WI38 (cell line): ENCODE results near the gene PRKAG3.

Experiments
- H3K4me3 ChIP-seq: 2 replicates; pipeline ENCODE4 v1.5.1; 2011; ENCODE audit warnings: low read depth, mild to moderate bottlenecking, control low read depth, low read length
- TF ChIP-seq, protein P1 (sequence below): IDR thresholded peaks from 2 replicates; pipeline ENCODE4 v1.5.1; 2012; ENCODE audit warnings: low read depth, mild to moderate bottlenecking, control low read depth, low read length

PRKAG3 gene

GRCh38 chr2:218861645-218862318, 30.2 kb upstream of the PRKAG3 start:
- H3K4me3 ChIP-seq = no peak overlapping the region
- TF ChIP-seq, protein P1, sequence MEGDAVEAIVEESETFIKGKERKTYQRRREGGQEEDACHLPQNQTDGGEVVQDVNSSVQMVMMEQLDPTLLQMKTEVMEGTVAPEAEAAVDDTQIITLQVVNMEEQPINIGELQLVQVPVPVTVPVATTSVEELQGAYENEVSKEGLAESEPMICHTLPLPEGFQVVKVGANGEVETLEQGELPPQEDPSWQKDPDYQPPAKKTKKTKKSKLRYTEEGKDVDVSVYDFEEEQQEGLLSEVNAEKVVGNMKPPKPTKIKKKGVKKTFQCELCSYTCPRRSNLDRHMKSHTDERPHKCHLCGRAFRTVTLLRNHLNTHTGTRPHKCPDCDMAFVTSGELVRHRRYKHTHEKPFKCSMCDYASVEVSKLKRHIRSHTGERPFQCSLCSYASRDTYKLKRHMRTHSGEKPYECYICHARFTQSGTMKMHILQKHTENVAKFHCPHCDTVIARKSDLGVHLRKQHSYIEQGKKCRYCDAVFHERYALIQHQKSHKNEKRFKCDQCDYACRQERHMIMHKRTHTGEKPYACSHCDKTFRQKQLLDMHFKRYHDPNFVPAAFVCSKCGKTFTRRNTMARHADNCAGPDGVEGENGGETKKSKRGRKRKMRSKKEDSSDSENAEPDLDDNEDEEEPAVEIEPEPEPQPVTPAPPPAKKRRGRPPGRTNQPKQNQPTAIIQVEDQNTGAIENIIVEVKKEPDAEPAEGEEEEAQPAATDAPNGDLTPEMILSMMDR = no peak

DNA sequence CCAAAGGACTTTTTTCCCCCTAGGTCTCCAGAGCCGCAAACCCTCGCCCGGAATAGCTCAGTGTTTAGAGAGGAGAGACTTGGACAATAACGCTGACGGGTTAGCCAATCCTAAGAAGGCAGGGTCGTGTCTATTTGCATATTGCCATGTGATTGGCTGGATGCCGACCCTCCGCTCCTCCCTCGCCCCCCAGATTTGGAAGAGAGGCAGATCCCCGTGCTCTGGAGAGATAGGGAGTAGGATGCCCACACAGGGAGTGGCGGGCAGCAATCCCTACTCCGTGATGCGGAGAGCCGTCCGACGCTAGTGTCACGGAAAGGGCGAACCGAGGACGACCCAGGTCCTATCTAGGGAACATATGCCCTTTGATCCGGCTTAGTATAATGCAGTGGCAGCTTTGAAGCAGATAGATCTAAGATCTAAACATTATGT, 29.4 kb upstream of the PRKAG3 start:
- TF ChIP-seq, protein P1 = no peak
- no peak overlapping the region for H3K4me3 ChIP-seq

DNA sequence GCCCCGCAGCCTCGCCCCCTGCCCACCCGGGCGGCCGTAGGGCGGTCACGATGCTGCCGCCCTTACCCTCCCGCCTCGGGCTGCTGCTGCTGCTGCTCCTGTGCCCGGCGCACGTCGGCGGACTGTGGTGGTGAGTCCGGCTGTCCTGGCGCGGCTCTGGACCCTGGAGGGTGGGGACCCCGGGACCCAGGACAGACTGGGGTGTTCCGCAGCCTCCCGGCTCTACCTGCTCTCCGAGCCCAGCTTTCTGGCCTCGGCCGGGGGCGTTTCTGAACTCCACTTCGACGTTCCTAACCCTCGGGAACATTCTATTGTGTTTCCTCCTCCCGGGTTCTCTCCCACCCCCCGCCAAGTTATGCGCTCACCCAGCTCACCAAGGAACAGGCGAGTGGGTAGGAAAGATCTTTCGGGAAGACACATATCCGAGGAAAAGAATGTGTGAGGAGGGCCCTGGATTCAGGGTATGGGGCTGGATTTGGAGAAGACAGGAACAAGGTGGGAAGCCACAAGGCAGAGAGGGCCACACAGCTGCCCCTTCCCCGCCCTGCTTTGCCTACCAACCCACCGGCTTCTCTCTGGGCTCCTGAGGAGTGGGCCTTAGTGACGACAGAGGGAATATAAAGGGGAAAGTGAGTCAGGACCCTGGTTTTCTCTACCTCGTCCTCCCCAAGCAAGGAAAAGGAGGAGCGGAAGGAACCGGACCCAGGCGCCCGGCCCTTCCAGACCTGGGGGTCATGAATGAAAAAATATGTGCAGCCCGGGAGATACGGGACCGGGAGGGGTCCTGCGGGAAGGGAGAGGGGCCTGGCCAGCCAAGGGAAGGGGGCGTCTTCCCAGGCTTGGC, 28.6 kb upstream of the PRKAG3 start:
- no peak overlapping the region for H3K4me3 ChIP-seq
- TF ChIP-seq, protein P1 = no peak

DNA sequence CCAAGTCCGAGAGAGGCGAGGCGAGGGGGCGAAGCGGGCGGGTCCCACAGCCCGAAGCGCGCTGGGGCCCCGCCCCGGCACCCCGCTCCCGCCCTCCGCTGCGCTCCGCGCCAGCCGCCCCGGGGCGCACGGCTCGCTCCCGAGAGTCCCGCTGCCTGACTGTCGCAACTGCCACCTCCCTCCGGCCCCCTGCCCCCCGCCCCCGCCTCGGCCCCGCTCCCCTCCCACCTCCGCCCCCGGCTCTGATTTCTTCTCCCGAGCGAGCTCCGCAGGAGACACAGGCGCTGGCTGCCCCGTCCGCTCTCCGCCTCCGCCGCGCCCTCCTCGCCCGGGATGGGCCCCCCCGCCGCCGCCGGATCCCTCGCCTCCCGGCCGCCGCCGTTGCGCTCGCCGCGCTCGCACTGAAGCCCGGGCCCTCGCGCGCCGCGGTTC, 28.0 kb upstream of the PRKAG3 start, which contains the start of gene WNT6:
Gene WNT6, plus strand, starts transcription at position 250 of the 432 bp plus-strand sequence. CDS start 233 bp downstream, outside the sequence.
- no peak within 1 kb of the TSS for H3K4me3 ChIP-seq
- TF ChIP-seq, protein P1 = no peak

GRCh38 chr2:218858671-218859555, 27.3 kb upstream of the PRKAG3 start:
- TF ChIP-seq, protein P1 = no peak

DNA sequence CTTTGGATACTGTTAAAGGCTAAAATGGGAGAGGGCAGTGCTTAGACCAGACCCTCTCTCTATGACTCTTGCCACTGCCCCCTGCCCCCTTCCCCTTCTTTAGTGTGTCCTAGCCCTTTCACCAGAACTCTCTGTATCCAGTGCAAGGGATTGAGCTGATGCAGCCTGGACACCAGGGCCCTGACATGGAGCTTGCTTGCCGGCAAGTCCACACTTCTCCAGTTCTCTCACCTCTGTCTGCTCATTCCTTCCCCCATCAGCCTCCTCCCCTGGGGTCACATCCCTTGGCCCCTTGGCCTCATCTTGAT, 26.5 kb upstream of the PRKAG3 start:
- H3K4me3 ChIP-seq = no peak overlapping the region
- TF ChIP-seq, protein P1 = no peak

More at GRCh38 chr2:218858671-218859555, 27.3 kb upstream of the PRKAG3 start:
- no peak overlapping the region for H3K4me3 ChIP-seq
